Caco-2 (cell line): Measurements from ENCODE around the gene SLC29A4. TPM values are rescaled to one million over a fixed set of nuclear protein-coding genes. Genes with fewer than 3 reads are reported as not detected.
"Not testable (repeated sequence)": the region's sequence is repeated elsewhere in the genome, so short reads cannot be mapped to it uniquely, and the experiment has no call there.

Experiments used
- BruUV-seq: library from RNA; stranded (reverse); fragments of 400-500 nt; replicated peaks from 2 replicates; lab custom pipeline; 2021; lab: Mats Ljungman, UMichigan
- CTCF ChIA-PET: fragments of 300-600 bp; sonication (Branson Sonifier 250); formaldehyde crosslinking; loops from one replicate; lab custom pipeline; 2022; ENCODE audit warnings: antibody characterized with exemption; lab: Charles Lee
- POLR2A ChIA-PET: fragments of 300-600 bp; sonication (Branson Sonifier 250); formaldehyde crosslinking; loops from one replicate; lab custom pipeline; 2022; ENCODE audit warnings: antibody characterized with exemption; lab: Charles Lee
- DNase-seq, 2 experiments: peaks; one replicate each; pipeline versions ENCODE4 v3.0.0 to v3.0.0-alpha.2; 2020 to 2022
- H3K27me3 ChIP-seq: replicated peaks from 2 replicates; pipeline ENCODE4 v1.6.0; 2011; ENCODE audit warnings: low read length; ENCODE audit not compliant: control insufficient read depth, insufficient read depth
- H3K36me3 ChIP-seq: 2 replicates; pipeline ENCODE4 v1.5.1; 2011; ENCODE audit warnings: low read length; ENCODE audit not compliant: control insufficient read depth, insufficient read depth
- H3K4me1 ChIP-seq: fragments of 250-450 bp; sonication (Bioruptor Pico); 2 replicates; pipeline ENCODE4 v1.5.1; 2020; ENCODE audit warnings: mild to moderate bottlenecking
- H3K4me3 ChIP-seq: 2 replicates; pipeline ENCODE4 v1.5.1; 2011; ENCODE audit warnings: low read depth, mild to moderate bottlenecking, control low read depth, low read length
- H3K9me3 ChIP-seq: fragments of 250-450 bp; sonication (Bioruptor Pico); 2 replicates; pipeline ENCODE4 v1.5.1; 2020; ENCODE audit warnings: mild to moderate bottlenecking, moderate library complexity
- H3K27ac Mint-ChIP-seq: one replicate; pipeline ENCODE4 v1.8.0; 2022; ENCODE audit warnings: mixed read lengths; ENCODE audit not compliant: unreplicated experiment
- H3K27me3 Mint-ChIP-seq: one replicate; pipeline ENCODE4 v1.8.0; 2022; ENCODE audit warnings: mixed read lengths; ENCODE audit not compliant: insufficient read depth, unreplicated experiment
- H3K36me3 Mint-ChIP-seq: one replicate; pipeline ENCODE4 v1.8.0; 2022; ENCODE audit warnings: mild to moderate bottlenecking, mixed read lengths; ENCODE audit not compliant: insufficient read depth, unreplicated experiment
- H3K4me1 Mint-ChIP-seq: one replicate; pipeline ENCODE4 v1.8.0; 2022; ENCODE audit warnings: low read depth, mixed read lengths; ENCODE audit not compliant: unreplicated experiment
- H3K4me3 Mint-ChIP-seq: one replicate; pipeline ENCODE4 v1.8.0; 2022; ENCODE audit warnings: mild to moderate bottlenecking, moderate library complexity, mixed read lengths; ENCODE audit not compliant: unreplicated experiment
- H3K9me3 Mint-ChIP-seq: one replicate; pipeline ENCODE4 v1.8.0; 2022; ENCODE audit warnings: mixed read lengths; ENCODE audit not compliant: unreplicated experiment
- intact Hi-C: fragments of 100-400 bp; cut with micrococcal nuclease; formaldehyde crosslinking; loops from one replicate; pipeline ENCODE4 v1.10.0; 2022; ENCODE audit not compliant: unreplicated experiment
- total RNA-seq: library from RNA; stranded (reverse); gene quantifications from 2 replicates; pipeline ENCODE4 v1.2.3, GENCODE V29; 2022
- TF ChIP-seq, protein P1 (sequence below), 2 experiments: fragments of 200-600 bp in 1 of 2; IDR thresholded peaks; 1 replicate in 1 of 2; 2 replicates in 1 of 2; pipeline versions ENCODE4 v1.5.1 to v1.8.0; 2011 to 2022; ENCODE audit warnings: antibody characterized with exemption in 1 of 2, control low read depth in 1 of 2, inconsistent platforms in 1 of 2, low read depth in 1 of 2, low read length in 1 of 2, mild to moderate bottlenecking in 1 of 2, moderate library complexity in 1 of 2; ENCODE audit not compliant: insufficient read depth in 1 of 2, severe bottlenecking in 1 of 2, unreplicated experiment in 1 of 2

The SLC29A4 gene
- total RNA-seq, 1 experiment from 2014 or later: 34.6 TPM

DNA sequence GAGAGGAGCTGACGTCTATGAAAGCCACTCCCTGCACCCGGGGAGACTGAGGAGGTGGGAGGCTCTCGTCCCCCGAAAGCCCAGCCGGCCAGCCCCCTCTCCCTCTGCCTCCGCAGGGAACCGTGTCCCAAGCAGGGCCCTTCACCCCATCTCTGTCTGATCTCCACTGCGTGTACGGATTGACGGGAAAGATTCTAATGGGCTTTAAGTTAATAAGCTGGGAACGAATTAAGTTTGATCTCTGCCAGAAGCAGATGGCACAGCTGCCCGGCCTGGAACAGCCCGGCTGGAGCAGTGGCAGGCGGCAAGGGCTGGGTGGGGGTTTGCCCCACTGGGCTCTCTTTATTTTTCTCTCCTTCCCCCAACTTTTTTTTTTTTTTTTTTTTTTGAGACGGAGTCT lies 6.1 kb upstream of the SLC29A4 start:
- Histone ChIP-seq H3K4me3 (no peak overlapping the region), H3K27me3 (no peaks in the 10 kb centered on the region), H3K4me1 (no peaks in the 10 kb centered on the region), H3K36me3 (no peaks in the 10 kb centered on the region), H3K9me3 (no peaks in the 10 kb centered on the region)
- DNase-seq: no peak
- ChIA-PET CTCF (no interaction called here), POLR2A (no interaction called here)
- no peaks in the 10 kb centered on the region for H3K9me3 Mint-ChIP-seq
- H3K27ac Mint-ChIP-seq: no peak overlapping the region
- TF ChIP-seq, protein P1, sequence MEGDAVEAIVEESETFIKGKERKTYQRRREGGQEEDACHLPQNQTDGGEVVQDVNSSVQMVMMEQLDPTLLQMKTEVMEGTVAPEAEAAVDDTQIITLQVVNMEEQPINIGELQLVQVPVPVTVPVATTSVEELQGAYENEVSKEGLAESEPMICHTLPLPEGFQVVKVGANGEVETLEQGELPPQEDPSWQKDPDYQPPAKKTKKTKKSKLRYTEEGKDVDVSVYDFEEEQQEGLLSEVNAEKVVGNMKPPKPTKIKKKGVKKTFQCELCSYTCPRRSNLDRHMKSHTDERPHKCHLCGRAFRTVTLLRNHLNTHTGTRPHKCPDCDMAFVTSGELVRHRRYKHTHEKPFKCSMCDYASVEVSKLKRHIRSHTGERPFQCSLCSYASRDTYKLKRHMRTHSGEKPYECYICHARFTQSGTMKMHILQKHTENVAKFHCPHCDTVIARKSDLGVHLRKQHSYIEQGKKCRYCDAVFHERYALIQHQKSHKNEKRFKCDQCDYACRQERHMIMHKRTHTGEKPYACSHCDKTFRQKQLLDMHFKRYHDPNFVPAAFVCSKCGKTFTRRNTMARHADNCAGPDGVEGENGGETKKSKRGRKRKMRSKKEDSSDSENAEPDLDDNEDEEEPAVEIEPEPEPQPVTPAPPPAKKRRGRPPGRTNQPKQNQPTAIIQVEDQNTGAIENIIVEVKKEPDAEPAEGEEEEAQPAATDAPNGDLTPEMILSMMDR (IDR thresholded peaks at IDR 0.05; ENCODE audit: insufficient read depth in 1 of 2, low read depth in 1 of 2, low read length in 1 of 2, severe bottlenecking in 1 of 2, unreplicated experiment in 1 of 2): no peak
- no peaks in the 10 kb centered on the region for H3K27me3 Mint-ChIP-seq
- H3K4me1 Mint-ChIP-seq: no peaks in the 10 kb centered on the region
- H3K4me3 Mint-ChIP-seq: no peak overlapping the region
- H3K36me3 Mint-ChIP-seq: no peaks in the 10 kb centered on the region
- BruUV-seq: no TSS peak
- intact Hi-C loops: no loop called here

DNA sequence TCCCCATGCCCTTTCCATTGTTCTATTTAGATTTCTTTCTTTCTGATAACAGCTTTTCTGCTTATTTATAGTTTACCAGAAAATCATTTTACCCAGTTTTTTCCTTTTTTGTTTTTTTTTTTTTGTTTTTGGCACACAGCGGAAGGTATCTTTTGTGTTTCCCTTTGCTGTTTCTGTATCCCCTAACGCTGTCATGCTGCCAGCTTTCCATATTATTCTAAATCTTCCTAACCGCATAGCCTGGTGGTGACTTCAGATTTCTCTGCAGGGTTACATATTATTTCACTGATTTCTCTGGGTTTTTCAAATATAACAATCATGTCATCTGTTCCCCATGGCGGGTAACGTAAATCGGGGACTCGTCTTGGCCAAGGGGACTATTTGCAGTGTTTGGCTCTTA lies 4.0 kb upstream of the SLC29A4 start:
- H3K27me3 ChIP-seq: no peaks in the 10 kb centered on the region
- H3K9me3 ChIP-seq: no peaks in the 10 kb centered on the region
- H3K27me3 Mint-ChIP-seq: no peaks in the 10 kb centered on the region
- H3K4me1 Mint-ChIP-seq: no peaks in the 10 kb centered on the region
- intact Hi-C loops: no loop called here
- ChIA-PET POLR2A (interaction anchor here (0.7 kb wide), 1 partner anchor 16 kb away, joined by 6 read pairs; no protein-coding TSS in a partner anchor), CTCF (interaction anchor here (0.7 kb wide), 1 partner anchor 179 kb away, joined by 3 read pairs; no protein-coding TSS in a partner anchor)
- TF ChIP-seq, protein P1 (IDR thresholded peaks at IDR 0.05; ENCODE audit: insufficient read depth in 1 of 2, low read depth in 1 of 2, low read length in 1 of 2, severe bottlenecking in 1 of 2, unreplicated experiment in 1 of 2): no peak
- no peak overlapping the region for H3K4me3 ChIP-seq
- no peaks in the 10 kb centered on the region for H3K4me1 ChIP-seq
- H3K4me3 Mint-ChIP-seq: no peak overlapping the region
- H3K9me3 Mint-ChIP-seq: no peaks in the 10 kb centered on the region
- H3K36me3 ChIP-seq: no peaks in the 10 kb centered on the region
- no TSS peak for BruUV-seq
- no peaks in the 10 kb centered on the region for H3K36me3 Mint-ChIP-seq
- H3K27ac Mint-ChIP-seq: no peak overlapping the region
- DNase-seq: no peak

DNA sequence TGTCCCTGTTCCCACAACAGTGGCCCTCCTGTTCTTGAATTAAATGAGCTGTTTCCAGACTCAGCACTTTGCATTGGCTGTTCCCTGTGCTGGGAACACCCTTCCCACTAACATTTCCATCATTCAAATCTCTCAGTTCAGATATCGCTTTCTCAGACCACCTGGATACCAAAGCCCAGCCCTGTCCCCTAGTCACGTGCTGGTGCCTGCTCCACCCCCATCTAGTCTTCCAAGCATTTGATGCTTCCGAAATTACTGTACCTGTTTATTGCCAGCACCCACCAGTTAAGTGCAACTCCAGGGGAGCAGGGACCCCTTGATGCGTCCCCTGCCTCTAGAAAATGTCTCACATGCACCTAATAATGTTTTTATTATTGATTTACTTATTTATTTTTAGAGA lies 3.0 kb upstream of the SLC29A4 start:
- ChIA-PET POLR2A (no interaction called here), CTCF (interaction anchor here (0.6 kb wide), 1 partner anchor 184 kb away, joined by 5 read pairs; no protein-coding TSS in a partner anchor)
- DNase-seq: no peak
- TF ChIP-seq, protein P1 (IDR thresholded peaks at IDR 0.05; ENCODE audit: insufficient read depth in 1 of 2, low read depth in 1 of 2, low read length in 1 of 2, severe bottlenecking in 1 of 2, unreplicated experiment in 1 of 2): no peak
- no peaks in the 10 kb centered on the region for H3K27me3 Mint-ChIP-seq
- no peaks in the 10 kb centered on the region for H3K9me3 Mint-ChIP-seq
- no peak overlapping the region for H3K27ac Mint-ChIP-seq
- H3K27me3 ChIP-seq: no peaks in the 10 kb centered on the region
- peaks cover 7% of the 10 kb centered on the region for H3K4me1 ChIP-seq
- no peaks in the 10 kb centered on the region for H3K36me3 ChIP-seq
- no TSS peak for BruUV-seq
- no peaks in the 10 kb centered on the region for H3K36me3 Mint-ChIP-seq
- intact Hi-C loops: no loop called here
- no peak overlapping the region for H3K4me3 Mint-ChIP-seq
- H3K9me3 ChIP-seq: no peaks in the 10 kb centered on the region
- H3K4me3 ChIP-seq: no peak overlapping the region
- peaks cover 8% of the 10 kb centered on the region for H3K4me1 Mint-ChIP-seq

DNA sequence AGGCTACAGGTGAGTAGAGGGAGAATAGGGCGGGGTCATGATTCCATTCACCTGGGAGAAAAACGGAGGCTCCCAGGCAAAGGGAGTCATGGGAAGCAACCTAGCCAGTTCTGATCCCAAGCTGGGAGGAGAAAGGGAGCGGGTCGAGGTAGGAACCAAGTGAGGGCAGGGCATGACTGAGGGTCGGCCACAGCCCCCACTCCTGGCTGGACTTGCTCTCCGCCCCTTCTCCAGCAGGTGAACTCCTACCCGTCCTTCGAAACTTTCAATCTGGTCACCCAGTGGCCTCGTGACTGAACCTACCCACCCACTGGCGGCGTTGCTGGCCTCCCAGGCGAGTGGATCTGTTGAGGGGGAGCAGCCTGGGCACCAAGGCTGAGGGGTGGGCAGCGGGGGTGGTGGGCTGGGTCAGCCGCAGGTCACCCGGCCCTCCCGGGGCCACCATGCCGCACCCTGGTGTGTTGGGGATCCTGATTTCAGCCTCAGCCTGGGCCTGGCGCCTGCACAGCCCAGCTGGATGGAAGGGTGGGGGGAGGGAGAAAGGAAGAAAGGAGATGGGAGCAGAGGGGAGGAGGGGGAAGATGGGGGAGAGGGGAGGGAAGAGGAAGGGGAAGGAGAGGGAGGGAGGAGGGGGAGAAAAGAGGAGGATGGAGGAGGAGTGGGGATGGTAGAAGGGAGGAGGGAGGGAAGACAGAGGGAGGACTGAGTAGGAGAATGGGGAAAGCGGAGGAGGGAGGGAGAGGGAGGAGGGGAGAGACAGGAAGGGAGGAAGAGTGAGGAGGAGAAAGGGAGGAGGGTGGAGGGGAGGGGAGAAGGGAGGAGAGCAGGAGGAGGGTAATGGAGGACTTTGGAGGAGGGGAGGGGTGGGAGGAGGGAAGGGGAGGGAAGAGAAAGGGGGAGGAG lies 894 bp upstream of the SLC29A4 start:
- H3K4me3 Mint-ChIP-seq: peak overlapping the region; percentile 56
- H3K36me3 Mint-ChIP-seq, H3K27me3 ChIP-seq, H3K4me1 Mint-ChIP-seq, H3K9me3 Mint-ChIP-seq, DNase-seq, CTCF ChIA-PET, POLR2A ChIA-PET, H3K4me1 ChIP-seq, intact Hi-C loops, H3K27me3 Mint-ChIP-seq, H3K36me3 ChIP-seq, BruUV-seq, H3K4me3 ChIP-seq, H3K27ac Mint-ChIP-seq, H3K9me3 ChIP-seq: not testable (repeated sequence)
